Measurements from ENCODE around the gene BACE2.

DNA sequence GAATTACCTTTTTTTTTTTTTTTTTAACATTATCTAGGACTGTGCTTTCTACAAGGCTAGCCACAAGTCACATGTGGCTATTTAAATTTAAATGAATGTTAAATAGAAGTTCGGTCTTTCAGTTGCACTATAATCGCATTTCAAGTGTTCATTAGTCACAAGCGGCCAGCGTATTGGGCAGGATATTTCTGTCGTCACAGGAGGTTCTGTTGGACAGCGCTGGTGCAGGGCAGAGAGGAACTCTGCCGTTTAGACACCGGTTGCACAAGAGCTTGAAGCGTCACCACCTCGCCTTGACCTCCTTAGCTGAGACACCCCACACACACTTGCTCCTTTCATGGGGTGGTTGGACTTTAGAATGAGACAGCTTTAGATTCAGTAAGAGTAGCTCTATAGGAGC, 64.1 kb downstream of the BACE2 start:
- TF ChIP-seq EZH2 (IDR thresholded peaks at IDR 0.05; ENCODE audit: insufficient read depth, low read length) = no peak
- TF ChIP-seq, protein P1, sequence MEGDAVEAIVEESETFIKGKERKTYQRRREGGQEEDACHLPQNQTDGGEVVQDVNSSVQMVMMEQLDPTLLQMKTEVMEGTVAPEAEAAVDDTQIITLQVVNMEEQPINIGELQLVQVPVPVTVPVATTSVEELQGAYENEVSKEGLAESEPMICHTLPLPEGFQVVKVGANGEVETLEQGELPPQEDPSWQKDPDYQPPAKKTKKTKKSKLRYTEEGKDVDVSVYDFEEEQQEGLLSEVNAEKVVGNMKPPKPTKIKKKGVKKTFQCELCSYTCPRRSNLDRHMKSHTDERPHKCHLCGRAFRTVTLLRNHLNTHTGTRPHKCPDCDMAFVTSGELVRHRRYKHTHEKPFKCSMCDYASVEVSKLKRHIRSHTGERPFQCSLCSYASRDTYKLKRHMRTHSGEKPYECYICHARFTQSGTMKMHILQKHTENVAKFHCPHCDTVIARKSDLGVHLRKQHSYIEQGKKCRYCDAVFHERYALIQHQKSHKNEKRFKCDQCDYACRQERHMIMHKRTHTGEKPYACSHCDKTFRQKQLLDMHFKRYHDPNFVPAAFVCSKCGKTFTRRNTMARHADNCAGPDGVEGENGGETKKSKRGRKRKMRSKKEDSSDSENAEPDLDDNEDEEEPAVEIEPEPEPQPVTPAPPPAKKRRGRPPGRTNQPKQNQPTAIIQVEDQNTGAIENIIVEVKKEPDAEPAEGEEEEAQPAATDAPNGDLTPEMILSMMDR (IDR thresholded peaks at IDR 0.05; ENCODE audit: insufficient read depth, low read depth, low read length) = no peak
